ENCODE results near the gene ST3GAL4.

ST3GAL4 gene

DNA sequence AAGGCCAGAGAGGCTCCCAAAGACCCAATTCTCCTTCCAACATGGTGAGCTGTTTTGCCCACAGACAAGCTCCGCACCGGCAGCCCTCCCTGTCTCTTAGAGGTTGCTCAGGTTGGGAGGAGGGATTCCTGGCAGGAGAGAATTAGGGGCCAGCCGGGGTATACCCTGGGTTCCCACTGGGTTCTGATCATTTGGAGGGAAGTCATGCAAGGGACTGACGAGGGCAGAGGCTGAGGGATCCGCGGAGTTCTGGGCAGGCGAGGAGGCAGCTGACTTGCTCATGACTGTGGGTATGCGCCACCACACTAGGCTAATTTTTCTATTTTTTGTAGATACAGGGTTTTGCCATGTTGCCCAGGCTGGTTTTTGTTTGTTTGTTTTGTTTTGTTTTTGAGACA lies 4.6 kb downstream of the ST3GAL4 start:
- TF ChIP-seq NFIC (IDR thresholded peaks at IDR 0.05) (no peak), TAF1 (IDR thresholded peaks at IDR 0.05; ENCODE audit: low read depth) (no peak), FOXM1 (IDR thresholded peaks at IDR 0.05; ENCODE audit: borderline replicate concordance, low read depth) (no peak), EP300 (IDR thresholded peaks at IDR 0.05; ENCODE audit: borderline replicate concordance) (no peak), CEBPB (IDR thresholded peaks at IDR 0.05) (no peak), YY1 (IDR thresholded peaks at IDR 0.05; ENCODE audit: low read depth) (no peak), EGR1 (IDR thresholded peaks at IDR 0.05) (no peak), ZBTB7A (IDR thresholded peaks at IDR 0.05; ENCODE audit: low read depth) (no peak), TCF12 (IDR thresholded peaks at IDR 0.05; ENCODE audit: low read depth) (no peak), RAD21 (IDR thresholded peaks at IDR 0.05; ENCODE audit: low read depth) (no peak), TEAD4 (IDR thresholded peaks at IDR 0.05) (no peak), CREB1 (IDR thresholded peaks at IDR 0.05; ENCODE audit: low read depth) (no peak)
- TF ChIP-seq, protein P1, sequence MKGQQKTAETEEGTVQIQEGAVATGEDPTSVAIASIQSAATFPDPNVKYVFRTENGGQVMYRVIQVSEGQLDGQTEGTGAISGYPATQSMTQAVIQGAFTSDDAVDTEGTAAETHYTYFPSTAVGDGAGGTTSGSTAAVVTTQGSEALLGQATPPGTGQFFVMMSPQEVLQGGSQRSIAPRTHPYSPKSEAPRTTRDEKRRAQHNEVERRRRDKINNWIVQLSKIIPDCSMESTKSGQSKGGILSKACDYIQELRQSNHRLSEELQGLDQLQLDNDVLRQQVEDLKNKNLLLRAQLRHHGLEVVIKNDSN (IDR thresholded peaks at IDR 0.05), result no peak
- TF ChIP-seq, protein P2, sequence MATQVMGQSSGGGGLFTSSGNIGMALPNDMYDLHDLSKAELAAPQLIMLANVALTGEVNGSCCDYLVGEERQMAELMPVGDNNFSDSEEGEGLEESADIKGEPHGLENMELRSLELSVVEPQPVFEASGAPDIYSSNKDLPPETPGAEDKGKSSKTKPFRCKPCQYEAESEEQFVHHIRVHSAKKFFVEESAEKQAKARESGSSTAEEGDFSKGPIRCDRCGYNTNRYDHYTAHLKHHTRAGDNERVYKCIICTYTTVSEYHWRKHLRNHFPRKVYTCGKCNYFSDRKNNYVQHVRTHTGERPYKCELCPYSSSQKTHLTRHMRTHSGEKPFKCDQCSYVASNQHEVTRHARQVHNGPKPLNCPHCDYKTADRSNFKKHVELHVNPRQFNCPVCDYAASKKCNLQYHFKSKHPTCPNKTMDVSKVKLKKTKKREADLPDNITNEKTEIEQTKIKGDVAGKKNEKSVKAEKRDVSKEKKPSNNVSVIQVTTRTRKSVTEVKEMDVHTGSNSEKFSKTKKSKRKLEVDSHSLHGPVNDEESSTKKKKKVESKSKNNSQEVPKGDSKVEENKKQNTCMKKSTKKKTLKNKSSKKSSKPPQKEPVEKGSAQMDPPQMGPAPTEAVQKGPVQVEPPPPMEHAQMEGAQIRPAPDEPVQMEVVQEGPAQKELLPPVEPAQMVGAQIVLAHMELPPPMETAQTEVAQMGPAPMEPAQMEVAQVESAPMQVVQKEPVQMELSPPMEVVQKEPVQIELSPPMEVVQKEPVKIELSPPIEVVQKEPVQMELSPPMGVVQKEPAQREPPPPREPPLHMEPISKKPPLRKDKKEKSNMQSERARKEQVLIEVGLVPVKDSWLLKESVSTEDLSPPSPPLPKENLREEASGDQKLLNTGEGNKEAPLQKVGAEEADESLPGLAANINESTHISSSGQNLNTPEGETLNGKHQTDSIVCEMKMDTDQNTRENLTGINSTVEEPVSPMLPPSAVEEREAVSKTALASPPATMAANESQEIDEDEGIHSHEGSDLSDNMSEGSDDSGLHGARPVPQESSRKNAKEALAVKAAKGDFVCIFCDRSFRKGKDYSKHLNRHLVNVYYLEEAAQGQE (IDR thresholded peaks at IDR 0.05; ENCODE audit: low read depth), result no peak
- TF ChIP-seq, protein P3, sequence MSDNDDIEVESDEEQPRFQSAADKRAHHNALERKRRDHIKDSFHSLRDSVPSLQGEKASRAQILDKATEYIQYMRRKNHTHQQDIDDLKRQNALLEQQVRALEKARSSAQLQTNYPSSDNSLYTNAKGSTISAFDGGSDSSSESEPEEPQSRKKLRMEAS (IDR thresholded peaks at IDR 0.05), result no peak

DNA sequence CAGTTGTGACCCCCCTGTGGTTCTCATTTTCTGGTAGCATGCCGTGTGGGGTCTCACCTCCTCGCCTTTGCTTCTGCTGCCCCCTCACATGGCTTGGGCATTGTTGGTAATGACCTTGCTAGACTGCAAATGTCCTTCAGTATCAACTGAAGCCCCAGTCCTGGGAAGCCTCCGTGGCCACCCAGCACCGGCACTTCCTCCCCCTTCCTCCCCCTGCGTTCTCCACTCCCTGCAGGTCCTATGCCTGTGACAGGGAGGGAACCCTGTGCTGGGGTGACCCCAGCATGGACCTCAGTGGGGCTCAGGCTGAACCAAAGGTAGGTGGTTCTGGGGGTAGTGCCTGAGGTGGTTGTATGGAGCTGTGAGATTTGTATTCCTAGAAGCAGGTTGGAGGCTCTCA lies 5.9 kb downstream of the ST3GAL4 start:
- TF ChIP-seq, protein P2 (IDR thresholded peaks at IDR 0.05; ENCODE audit: low read depth), result no peak
- TF ChIP-seq EGR1 (IDR thresholded peaks at IDR 0.05), result no peak
- TF ChIP-seq NFIC (IDR thresholded peaks at IDR 0.05), result no peak
- TF ChIP-seq TAF1 (IDR thresholded peaks at IDR 0.05; ENCODE audit: low read depth), result no peak
- TF ChIP-seq, protein P3 (IDR thresholded peaks at IDR 0.05), result no peak
- no peak for TF ChIP-seq YY1 (IDR thresholded peaks at IDR 0.05; ENCODE audit: low read depth)
- no peak for TF ChIP-seq FOXM1 (IDR thresholded peaks at IDR 0.05; ENCODE audit: borderline replicate concordance, low read depth)
- TF ChIP-seq CREB1 (IDR thresholded peaks at IDR 0.05; ENCODE audit: low read depth), result no peak
- TF ChIP-seq, protein P1 (IDR thresholded peaks at IDR 0.05), result no peak
- TF ChIP-seq ZBTB7A (IDR thresholded peaks at IDR 0.05; ENCODE audit: low read depth), result no peak
- TF ChIP-seq EP300 (IDR thresholded peaks at IDR 0.05; ENCODE audit: borderline replicate concordance), result no peak
- no peak for TF ChIP-seq CEBPB (IDR thresholded peaks at IDR 0.05)

- no peak for TF ChIP-seq NFIC (IDR thresholded peaks at IDR 0.05)
- TF ChIP-seq, protein P2 (IDR thresholded peaks at IDR 0.05; ENCODE audit: low read depth), result no peak
- TF ChIP-seq ZBTB7A (IDR thresholded peaks at IDR 0.05; ENCODE audit: low read depth), result no peak
- TF ChIP-seq EP300 (IDR thresholded peaks at IDR 0.05; ENCODE audit: borderline replicate concordance), result no peak
- TF ChIP-seq TCF12 (IDR thresholded peaks at IDR 0.05; ENCODE audit: low read depth), result no peak
- no peak for TF ChIP-seq TAF1 (IDR thresholded peaks at IDR 0.05; ENCODE audit: low read depth)
- TF ChIP-seq TEAD4 (IDR thresholded peaks at IDR 0.05), result no peak
- TF ChIP-seq EGR1 (IDR thresholded peaks at IDR 0.05), result no peak
- TF ChIP-seq CEBPB (IDR thresholded peaks at IDR 0.05), result no peak
- TF ChIP-seq YY1 (IDR thresholded peaks at IDR 0.05; ENCODE audit: low read depth), result no peak
- no peak for TF ChIP-seq FOXM1 (IDR thresholded peaks at IDR 0.05; ENCODE audit: borderline replicate concordance, low read depth)
These were observed 7.6 kb downstream of the ST3GAL4 start for GRCh38 chr11:126362879-126363655.

GRCh38 chr11:126363706-126364248 lies 8.3 kb downstream of the ST3GAL4 start:
- TF ChIP-seq TAF1 (IDR thresholded peaks at IDR 0.05; ENCODE audit: low read depth) (no peak), EGR1 (IDR thresholded peaks at IDR 0.05) (no peak), FOXM1 (IDR thresholded peaks at IDR 0.05; ENCODE audit: borderline replicate concordance, low read depth) (no peak), YY1 (IDR thresholded peaks at IDR 0.05; ENCODE audit: low read depth) (no peak), TEAD4 (IDR thresholded peaks at IDR 0.05) (no peak), EP300 (IDR thresholded peaks at IDR 0.05; ENCODE audit: borderline replicate concordance) (no peak), TCF12 (IDR thresholded peaks at IDR 0.05; ENCODE audit: low read depth) (no peak), CREB1 (IDR thresholded peaks at IDR 0.05; ENCODE audit: low read depth) (no peak), NFIC (IDR thresholded peaks at IDR 0.05) (no peak), CEBPB (IDR thresholded peaks at IDR 0.05) (no peak), ZBTB7A (IDR thresholded peaks at IDR 0.05; ENCODE audit: low read depth) (no peak), RAD21 (IDR thresholded peaks at IDR 0.05; ENCODE audit: low read depth) (no peak)
- TF ChIP-seq, protein P2 (IDR thresholded peaks at IDR 0.05; ENCODE audit: low read depth), result no peak
- TF ChIP-seq, protein P3 (IDR thresholded peaks at IDR 0.05), result no peak
- TF ChIP-seq, protein P1 (IDR thresholded peaks at IDR 0.05), result no peak

Measured in Ishikawa (cell line).